IPS-15b (cell line): Measurements from ENCODE around the gene FTO.

ENCODE experiments used
- H3K27me3 ChIP-seq: one replicate; pipeline ENCODE4 v1.6.1; 2013; ENCODE audit warnings: low read length; ENCODE audit not compliant: control insufficient read depth, insufficient read depth
- H3K36me3 ChIP-seq: one replicate; pipeline ENCODE4 v1.6.1; 2013; ENCODE audit warnings: low read length; ENCODE audit not compliant: control insufficient read depth, insufficient read depth
- H3K4me1 ChIP-seq: one replicate; pipeline ENCODE4 v1.6.1; 2013; ENCODE audit warnings: mild to moderate bottlenecking, low read length; ENCODE audit not compliant: control insufficient read depth, insufficient read depth
- H3K4me3 ChIP-seq: one replicate; pipeline ENCODE4 v1.5.1; 2013; ENCODE audit warnings: low read depth, low read length
- H3K9ac ChIP-seq: one replicate; pipeline ENCODE4 v1.6.1; 2013; ENCODE audit warnings: low read depth, mild to moderate bottlenecking, low read length
- H3K9me3 ChIP-seq: one replicate; pipeline ENCODE4 v1.6.1; 2013; ENCODE audit warnings: mild to moderate bottlenecking, low read length; ENCODE audit not compliant: control insufficient read depth, insufficient read depth

FTO gene

DNA sequence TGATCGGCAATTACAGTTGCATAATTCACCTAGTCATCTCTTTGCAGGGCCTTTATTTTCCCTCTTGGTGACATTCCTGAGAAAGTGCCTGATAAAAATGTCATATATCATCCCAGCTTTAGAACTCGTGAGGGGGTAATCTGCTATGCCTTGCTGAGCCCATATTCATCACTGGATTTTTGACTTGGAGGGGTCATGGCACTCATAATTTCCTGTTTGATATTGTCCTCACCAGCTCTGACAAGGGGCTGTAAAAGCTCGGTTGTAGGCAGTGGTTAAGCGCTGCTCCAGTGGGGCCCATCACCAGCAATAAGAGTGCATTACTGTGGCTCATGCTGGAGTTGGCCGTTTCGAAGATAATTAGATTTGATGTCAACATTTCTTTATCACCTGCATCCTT is 355.4 kb downstream of the FTO start:
- H3K4me1 ChIP-seq = peaks cover 11% of the 10 kb centered on the region
- peaks cover 2% of the 10 kb centered on the region for H3K27me3 ChIP-seq
- H3K36me3 ChIP-seq = no peaks in the 10 kb centered on the region
- H3K9ac ChIP-seq = no peak overlapping the region
- no peaks in the 10 kb centered on the region for H3K9me3 ChIP-seq
- H3K4me3 ChIP-seq = no peak overlapping the region

DNA sequence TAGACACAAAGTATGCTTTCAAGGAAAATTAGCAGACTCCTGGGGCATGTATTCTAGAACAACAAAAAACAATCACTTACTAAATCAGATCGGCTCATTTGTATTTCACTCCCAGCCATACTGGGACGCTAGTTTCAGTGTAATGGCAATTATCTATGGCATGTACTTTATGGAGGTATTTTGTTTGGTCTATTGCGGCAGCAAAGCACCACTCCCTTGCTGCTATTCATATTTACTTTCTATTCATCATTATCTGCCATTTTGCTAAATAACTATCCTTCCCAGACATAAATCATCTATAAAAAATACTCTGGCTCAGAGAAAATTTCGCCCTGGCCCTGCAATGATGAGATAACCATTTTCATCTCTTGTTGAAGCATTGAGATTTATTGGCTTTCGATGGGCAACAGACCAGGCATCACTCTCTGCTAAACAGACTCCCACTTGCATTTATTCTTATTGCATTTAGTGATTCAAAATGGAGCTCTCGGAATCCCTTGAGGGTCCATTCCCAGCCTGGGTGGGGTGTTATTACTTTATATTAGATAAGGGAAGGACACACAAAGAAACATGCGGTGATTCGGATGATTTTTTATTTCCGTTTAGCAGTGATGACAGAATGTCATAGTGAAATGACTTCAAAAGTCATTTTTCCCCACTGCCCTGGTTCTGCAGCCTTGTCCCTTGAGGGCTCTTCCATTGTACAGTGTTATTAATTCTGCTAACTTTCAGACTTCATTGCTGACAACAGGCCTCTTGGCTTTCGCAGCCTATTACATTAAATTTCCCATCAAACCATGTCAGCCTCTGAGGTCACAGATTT is 356.9 kb downstream of the FTO start:
- H3K9ac ChIP-seq = no peak overlapping the region
- H3K4me3 ChIP-seq = no peak overlapping the region
- no peaks in the 10 kb centered on the region for H3K9me3 ChIP-seq
- no peaks in the 10 kb centered on the region for H3K4me1 ChIP-seq
- H3K36me3 ChIP-seq = no peaks in the 10 kb centered on the region
- no peaks in the 10 kb centered on the region for H3K27me3 ChIP-seq

DNA sequence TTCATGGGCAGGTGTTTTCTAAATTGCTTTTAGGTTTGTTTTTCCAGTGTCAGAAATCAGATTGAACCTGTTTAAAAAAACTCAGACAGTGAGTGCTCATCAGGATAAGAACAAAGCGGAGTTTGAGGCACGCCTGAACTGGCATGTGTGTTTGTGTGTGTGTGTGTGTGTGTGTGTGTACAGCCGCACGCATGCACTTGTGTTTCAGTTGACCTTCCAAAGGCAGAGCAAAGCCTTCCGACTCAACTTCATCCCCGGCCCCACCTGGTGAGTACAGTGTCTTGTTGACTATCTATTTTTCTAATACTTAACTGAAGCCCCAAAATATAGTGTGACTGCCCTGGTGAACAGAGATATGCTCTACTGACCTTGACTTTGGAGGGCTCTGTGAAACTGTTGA is 357.5 kb downstream of the FTO start:
- H3K36me3 ChIP-seq = no peaks in the 10 kb centered on the region
- H3K4me3 ChIP-seq = no peak overlapping the region
- no peaks in the 10 kb centered on the region for H3K9me3 ChIP-seq
- no peaks in the 10 kb centered on the region for H3K4me1 ChIP-seq
- no peak overlapping the region for H3K9ac ChIP-seq
- H3K27me3 ChIP-seq = no peaks in the 10 kb centered on the region

DNA sequence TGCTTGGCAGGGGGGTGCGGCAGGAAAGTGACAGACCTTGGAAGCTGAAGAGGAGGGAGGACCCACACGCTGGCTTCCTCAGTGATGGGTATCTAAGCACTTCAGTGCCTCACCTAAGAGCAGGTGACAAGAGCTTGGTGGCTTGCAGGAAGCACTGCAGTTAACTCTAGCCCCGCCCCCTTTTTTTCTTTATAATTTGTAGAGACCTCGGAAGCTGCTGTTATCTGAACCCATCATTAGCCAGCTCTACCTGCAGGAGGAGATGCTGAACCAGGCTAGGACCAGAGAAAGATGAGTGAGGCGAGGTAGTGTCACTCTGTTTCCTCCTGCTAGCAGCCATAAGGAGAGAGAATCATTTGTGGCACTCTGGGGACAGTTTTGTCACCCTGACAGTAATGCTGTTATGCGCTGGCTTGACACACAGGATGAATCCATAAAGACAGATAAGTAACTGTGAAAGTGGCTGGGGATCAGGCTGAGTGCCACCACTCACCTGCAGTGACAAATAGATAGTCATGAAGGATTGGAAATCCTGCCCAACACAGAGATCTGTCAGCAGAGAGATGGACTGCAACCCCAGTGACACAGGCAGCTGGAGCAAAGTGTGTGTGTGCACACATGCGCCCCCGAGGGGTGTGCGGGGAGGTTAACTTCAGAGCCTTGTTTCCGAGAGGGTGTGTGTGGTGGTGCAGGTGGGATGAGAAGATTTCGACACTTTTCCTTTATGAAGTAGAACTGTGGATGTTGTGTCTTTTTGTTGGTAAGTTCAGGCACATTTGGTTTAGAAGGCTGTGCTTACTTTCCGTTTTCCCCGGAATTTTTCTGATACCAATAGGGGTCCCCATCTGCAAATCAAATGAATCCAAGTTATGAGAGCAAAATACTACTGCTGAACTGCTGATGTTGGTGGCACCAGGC is 358.7 kb downstream of the FTO start:
- Histone ChIP-seq H3K9ac (no peak overlapping the region), H3K36me3 (no peaks in the 10 kb centered on the region), H3K4me3 (no peak overlapping the region), H3K27me3 (no peaks in the 10 kb centered on the region), H3K4me1 (peaks cover 5% of the 10 kb centered on the region), H3K9me3 (no peaks in the 10 kb centered on the region)

DNA sequence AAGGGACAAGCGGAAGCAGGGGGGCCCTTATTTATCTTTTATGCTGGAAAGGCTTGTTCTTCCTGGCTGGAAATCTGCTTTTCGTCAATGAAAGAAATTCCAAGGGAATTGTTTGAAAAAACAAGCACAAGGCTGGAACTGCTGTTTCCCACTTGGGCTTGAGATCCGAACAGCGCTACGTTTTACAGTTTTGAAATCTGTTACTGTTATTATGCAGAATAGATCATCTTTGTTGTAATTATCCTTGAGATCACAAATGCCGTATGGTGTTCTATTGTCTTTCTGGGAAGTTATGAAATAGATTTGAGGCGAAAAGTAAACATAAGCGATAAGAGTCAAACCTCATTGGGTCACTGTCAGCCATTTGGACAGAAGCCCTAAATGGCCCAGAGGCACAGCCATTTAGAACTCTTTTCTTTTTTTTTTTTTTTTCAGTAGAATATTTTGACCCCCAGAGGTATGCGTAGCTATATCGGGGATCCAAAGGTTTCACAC is 359.4 kb downstream of the FTO start:
- Histone ChIP-seq H3K9me3 (no peaks in the 10 kb centered on the region), H3K9ac (no peak overlapping the region), H3K4me1 (peaks cover 11% of the 10 kb centered on the region), H3K4me3 (no peak overlapping the region), H3K27me3 (no peaks in the 10 kb centered on the region), H3K36me3 (no peaks in the 10 kb centered on the region)

DNA sequence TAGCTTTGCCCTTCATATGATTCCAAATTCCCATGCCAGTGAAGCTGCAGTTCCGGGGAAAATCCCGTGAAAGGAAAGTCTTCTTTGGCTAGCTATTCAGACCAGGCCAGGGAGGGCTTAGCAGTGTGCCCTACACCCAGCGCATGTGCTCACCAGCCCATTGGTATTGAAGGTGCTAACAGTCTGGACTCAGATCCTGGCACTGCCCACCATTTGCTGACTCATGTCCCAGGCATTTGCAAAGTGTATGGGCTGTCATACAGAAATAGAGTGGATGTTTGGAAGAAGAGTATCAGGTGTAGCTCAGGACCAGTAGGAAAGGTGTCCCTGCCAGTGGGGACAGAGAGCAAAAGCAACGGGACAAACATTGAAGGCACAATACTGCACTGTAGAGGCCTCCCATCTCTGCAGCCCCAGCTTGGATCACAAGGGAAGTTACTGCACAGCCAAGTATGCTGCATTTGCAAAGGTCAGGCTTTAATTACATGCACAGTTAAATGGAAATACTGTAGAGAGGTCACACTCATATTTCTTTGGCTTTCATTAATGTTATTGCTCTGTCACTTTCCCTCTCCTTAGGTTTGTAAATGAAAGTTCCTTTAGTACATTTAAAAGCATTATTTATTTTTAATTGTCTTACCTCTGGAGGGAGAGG is 362.6 kb downstream of the FTO start:
- Histone ChIP-seq H3K27me3 (no peaks in the 10 kb centered on the region), H3K9ac (no peak overlapping the region), H3K9me3 (no peaks in the 10 kb centered on the region), H3K4me1 (peaks cover 13% of the 10 kb centered on the region), H3K36me3 (no peaks in the 10 kb centered on the region), H3K4me3 (no peak overlapping the region)

DNA sequence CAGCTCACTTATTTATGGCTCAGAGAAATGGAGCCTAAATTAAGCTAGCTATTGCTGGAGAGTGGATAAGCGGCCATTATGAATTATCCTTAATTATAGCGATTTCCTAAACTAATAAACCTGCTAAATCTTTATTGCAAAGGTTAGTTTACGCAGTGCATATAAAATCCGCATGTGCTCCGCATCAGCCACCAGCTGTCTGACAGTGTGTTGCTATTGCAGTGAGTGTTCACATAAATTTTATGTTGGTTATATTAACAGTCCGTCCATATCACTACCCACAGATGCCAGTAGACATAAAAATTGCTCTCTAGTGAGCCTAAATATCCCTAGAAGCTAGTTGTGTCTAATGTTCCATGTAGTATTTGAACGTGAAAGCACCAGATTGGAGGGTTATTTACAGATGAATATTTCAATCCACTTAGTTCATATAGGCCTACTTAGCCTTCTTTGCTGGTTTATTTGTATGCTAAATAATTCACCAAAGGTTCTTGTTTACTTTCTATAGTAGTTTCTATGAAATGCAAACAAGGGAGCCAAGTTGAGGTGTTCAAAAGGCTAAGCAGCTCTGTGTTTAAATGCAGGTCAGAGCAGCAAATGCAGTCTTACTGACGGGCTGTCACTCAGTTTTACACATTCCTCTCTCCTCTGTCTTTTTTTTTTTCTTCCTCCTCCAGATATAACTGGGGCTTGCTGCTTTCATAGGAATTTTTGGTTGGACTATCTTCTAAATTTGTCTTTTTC is 363.5 kb downstream of the FTO start:
- H3K9me3 ChIP-seq = no peaks in the 10 kb centered on the region
- H3K4me1 ChIP-seq = peaks cover 13% of the 10 kb centered on the region
- no peak overlapping the region for H3K4me3 ChIP-seq
- H3K36me3 ChIP-seq = no peaks in the 10 kb centered on the region
- no peaks in the 10 kb centered on the region for H3K27me3 ChIP-seq
- no peak overlapping the region for H3K9ac ChIP-seq

DNA sequence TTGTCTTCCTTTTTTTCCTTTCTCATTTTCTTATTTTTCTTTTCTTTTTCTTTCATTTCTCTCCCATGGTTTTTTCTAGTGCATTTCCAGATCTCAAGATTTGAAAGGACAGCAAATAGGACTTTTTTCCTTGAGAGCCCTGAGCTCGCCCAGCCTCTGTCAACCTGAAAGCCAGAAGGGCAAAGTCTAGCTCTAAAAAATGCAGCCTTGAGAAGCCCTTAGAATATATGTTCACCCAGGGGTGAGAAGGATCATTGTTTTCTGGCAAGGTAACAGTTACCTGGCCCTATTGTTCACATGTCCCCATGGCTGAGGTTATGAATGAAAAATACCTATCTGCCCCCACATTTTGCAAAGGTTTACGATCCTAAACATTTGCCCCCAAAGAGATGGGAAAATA is 364.3 kb downstream of the FTO start:
- Histone ChIP-seq H3K9ac (no peak overlapping the region), H3K27me3 (no peaks in the 10 kb centered on the region), H3K9me3 (no peaks in the 10 kb centered on the region), H3K4me1 (peaks cover 13% of the 10 kb centered on the region), H3K36me3 (no peaks in the 10 kb centered on the region), H3K4me3 (no peak overlapping the region)

DNA sequence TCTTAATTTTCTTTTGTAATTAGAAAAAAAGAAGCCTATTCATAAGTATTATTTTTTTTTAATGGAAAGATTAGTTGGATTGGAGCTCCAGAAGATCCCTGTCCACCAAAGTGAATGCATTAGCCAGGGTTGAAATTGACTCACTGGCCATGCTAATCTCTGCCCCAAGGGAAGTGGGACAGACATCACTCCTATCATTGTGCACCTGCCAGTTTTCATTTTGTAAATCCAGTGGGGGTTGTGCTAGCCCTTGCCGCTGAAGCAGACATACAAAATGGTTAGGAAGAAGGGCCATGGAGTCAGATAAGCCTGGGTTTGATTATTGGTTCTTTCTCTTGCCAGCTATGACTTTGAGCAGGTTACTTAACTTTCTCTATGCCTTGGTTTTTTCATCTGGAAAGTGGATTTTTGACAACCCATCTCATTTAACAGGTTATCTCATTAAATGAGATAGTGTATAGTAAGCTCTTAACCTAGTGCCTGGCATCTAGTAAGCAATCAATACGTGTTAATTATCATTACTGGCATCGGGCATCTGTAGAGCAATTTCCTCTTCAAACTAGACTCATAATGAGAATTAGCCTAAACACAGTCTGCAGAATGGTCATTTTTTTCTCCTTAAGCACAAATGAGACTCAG is 365.8 kb downstream of the FTO start:
- no peak overlapping the region for H3K4me3 ChIP-seq
- no peaks in the 10 kb centered on the region for H3K9me3 ChIP-seq
- H3K36me3 ChIP-seq = no peaks in the 10 kb centered on the region
- no peaks in the 10 kb centered on the region for H3K27me3 ChIP-seq
- no peak overlapping the region for H3K9ac ChIP-seq
- H3K4me1 ChIP-seq = peaks cover 13% of the 10 kb centered on the region

DNA sequence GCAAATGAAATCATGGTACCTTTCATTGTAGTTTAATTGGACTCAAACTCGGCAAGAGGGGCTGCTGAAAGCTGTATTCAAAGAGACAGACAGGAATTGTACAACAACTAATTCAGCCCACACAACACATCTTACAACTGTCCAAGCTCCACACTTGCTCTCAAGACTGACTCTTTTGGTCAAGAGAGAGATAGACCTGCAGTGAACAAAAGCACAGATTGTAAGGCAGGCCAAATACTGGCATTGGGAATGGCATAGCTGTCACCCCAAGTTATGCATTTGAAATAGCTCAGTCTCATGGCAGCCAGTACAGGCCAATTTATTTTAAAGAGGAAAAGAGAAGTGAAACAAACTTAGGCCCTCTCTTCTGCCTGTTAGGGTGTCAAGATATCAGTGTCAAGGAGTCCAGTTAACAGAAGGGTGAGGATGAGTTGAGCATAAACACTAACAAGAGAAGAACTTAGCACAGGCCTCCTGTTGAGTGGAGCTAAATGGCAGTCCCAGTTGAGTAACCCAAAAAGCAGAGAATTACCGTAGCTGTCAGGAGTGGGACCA is 366.9 kb downstream of the FTO start:
- no peak overlapping the region for H3K9ac ChIP-seq
- H3K4me1 ChIP-seq = peaks cover 13% of the 10 kb centered on the region
- no peaks in the 10 kb centered on the region for H3K9me3 ChIP-seq
- no peaks in the 10 kb centered on the region for H3K36me3 ChIP-seq
- H3K4me3 ChIP-seq = no peak overlapping the region
- no peaks in the 10 kb centered on the region for H3K27me3 ChIP-seq
